Measurements from ENCODE around the gene ACY1.

ACY1 gene

GRCh38 chr3:51982838-51983577, at the start of gene ACY1:
ACY1 (plus strand) TSS chr3:51983535; CDS start chr3:51984065, 530 bp downstream.
- FAIRE-seq = no peak

DNA sequence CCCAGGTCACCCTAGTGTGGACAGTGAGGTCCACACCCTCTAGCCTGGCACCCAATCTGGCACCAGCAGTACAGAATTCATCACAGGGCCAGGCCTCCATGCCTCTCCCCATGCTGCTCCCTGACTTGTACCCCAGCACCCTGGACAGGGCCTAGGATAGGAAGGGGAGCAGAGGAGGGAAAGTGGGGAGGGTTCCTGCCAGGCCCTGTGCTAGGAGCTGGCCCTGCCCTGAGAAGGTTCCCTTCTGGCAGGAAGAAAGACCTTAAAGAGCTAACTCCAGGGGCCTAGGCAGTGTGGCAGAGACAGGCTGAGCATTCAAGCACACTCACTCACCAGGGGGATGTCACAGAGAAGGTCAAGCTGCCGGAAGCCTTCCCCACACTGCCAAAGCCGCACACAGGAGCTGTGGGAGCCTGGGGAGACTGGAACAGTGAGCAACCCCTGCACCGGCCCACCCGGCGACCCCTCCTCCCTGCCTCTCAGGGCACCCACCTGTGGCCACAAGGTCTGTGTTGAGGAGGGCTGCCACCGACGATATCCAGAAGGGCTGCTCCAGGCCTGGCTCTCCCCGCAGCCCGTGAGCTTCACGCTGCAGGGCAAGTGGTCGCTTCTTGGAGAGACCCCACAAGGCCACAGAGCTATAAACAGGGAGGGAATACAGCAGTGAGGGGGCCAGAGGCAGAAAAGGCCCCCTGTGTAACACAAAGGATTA, 49.0 kb upstream of the ACY1 start:
- FAIRE-seq = no peak

DNA sequence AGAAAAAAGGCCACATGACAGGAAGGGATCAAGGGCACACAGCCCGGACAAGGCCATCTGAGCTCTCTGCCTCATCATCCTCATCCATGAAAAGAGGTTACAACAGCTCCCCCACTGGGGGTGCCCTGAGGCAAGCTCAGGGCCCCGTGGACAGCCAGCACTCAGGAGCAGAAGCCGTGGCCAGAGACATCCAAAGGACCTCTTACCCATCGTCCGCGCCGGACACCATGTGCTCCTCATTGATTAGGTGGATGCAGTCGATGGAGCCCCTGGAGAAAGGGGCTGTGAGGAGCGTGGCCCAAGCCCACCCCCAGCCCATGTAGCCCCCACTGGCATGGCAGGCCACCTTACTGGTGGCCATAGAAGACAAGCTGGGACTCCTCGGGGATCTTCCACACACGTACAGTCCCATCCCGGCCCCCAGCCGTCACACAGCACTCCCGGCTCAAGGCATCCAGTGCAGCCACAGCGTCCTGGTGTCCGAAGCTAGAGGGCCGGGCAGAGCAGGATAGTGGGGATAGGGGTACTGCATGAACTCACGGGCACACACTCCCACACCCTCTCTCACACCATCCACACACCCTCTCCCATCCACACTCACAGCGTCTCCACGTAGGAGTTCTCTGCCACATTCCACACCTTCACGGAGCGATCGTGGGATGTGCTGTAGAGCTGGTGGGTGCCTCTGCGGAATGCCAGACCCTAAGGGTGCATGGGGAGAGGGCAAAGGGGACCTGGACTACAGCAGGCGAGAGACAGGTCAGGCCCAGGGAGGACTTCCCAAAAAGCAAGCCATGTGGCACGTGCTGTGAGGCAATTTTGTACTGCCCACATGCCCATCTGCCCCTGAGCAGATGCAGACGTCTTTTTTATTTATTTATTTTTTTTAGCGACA, 48.1 kb upstream of the ACY1 start:
- no peak for FAIRE-seq

DNA sequence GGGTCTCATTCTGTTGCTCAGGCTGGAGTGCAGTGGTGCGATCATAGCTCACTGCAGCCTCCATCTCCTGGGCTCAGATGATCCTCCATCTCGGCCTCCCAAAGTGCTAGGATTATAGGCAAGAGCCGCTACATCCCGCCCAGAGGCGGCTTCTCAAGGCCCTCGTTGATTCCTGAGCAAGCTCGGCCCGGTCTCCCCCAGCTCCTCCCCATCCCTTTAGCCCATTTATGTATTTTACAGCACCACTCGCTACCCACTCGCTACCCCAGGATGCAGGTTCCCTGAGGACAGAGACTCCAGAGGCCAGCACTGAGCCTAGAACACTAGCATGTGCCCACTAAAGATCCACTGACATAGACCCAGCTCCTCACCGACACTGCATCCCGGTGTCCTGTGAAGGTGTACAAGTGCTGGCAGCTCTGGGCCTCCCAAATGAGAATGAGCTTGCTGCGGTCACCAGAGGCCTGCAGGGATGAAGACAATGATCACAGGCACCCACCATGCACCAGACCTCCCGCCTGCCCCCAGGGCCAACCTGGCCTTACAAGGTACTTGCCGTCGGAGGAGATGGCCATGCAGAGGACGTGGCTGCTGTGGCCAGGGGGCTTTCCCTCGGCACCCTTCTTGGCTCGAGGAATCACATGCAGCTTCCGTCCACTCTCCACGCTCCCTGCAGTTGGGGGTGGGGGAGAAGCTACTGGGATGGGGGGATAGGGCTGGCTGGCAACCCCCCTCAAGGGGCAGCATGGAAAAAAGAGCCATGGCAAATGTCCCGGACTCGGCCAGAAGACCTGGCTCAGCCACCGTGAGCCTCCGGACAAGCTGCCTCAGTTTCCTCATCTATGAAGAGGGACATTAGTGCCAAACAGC, 47.2 kb upstream of the ACY1 start:
- FAIRE-seq = no peak

- FAIRE-seq = no peak
Observed at GRCh38 chr3:51937014-51937413, 46.3 kb upstream of the ACY1 start.

- FAIRE-seq = no peak
Observed at GRCh38 chr3:51937611-51938450, 45.5 kb upstream of the ACY1 start.

- FAIRE-seq = no peak
Observed at GRCh38 chr3:51938780-51939425, 44.4 kb upstream of the ACY1 start.

DNA sequence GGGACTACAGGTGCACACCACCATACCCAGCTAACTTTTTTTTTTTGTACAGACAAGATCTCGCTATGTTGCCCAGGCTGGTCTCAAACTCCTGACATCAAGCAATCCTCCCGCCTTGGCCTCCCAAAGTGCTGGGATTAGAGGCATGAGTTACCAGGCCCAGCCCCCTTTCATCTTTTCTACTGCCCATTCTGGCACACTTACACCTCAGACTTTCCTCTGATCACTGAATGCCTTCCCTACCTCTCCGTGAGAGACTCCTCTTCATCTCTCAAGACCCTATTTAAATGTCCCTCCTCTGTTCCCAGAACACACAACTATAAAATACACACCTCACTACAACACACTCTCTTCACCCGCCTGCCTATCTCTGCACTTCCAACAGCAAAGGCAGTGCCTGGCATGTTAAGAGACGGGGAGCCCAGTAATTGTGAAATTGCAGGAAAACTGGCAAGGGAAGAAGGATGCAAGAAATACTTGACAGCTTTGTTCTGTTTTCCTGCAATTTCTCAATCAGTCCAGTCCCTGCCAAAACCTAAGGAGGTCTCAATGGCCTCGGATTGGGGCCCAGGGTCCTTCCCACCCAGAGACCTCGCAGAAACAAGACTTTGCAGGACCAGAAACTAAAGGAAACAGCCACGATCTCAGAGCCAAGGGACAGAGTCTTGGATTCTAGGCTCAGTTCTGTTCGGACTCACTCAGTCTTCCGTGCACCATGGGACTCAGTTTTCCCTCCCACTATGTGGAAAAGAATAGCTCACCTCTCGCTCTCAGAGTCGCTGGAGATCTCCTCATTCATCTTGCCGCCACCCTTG, 42.5 kb upstream of the ACY1 start:
- FAIRE-seq = no peak

GRCh38 chr3:51941463-51941797, 41.9 kb upstream of the ACY1 start:
- no peak for FAIRE-seq

DNA sequence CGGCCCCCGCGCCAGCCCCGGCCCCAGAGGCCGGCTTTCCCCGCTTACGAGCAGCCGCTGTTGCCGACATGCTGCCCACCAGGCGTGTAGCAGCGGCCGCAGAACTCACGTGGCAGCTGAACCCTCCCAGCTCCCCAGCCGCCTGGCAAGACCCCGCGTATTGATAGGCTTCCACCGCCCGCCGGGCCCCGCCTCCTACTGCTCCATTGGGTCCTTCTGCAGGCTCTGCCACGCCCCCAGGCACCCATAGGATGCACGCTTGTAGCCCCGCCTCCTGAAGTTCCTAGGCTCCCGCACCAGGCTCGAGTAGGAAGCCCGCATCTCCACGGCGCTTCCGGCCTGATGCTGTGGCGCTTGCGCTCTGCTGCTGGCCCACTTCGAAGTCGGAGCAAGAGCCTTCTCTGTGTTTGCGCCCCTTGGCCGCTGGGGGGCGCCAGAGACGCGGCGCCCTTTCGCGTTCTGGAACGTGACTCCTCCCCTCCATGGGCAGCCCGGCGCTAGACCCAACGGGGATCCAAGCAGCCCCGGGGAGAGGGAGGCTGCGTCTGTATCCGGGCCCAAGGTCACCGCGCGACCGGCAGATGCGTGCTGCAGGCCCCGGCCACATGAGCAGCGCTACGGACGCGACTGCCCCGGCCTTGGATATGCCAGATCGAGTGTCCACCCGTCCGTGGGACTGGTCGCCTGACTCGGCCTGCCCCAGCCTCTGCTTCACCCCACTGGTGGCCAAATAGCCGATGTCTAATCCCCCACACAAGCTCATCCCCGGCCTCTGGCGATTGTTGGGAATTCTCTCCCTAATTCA, 41.3 kb upstream of the ACY1 start, which contains the start of the genes PARP3 and RRP9:
TSS of gene PARP3 (plus strand) at position 566 of the 805 bp plus-strand sequence. CDS start 993 bp downstream, outside the sequence.
TSS of gene RRP9 (minus strand) at position 107 of the 805 bp plus-strand sequence. CDS start at position 70, 37 bp downstream.
- FAIRE-seq = peak; percentile 99

- FAIRE-seq = no peak
Observed at GRCh38 chr3:51942603-51943450, 40.5 kb upstream of the ACY1 start.

GRCh38 chr3:51943451-51944391, 39.6 kb upstream of the ACY1 start:
- FAIRE-seq = no peak

DNA sequence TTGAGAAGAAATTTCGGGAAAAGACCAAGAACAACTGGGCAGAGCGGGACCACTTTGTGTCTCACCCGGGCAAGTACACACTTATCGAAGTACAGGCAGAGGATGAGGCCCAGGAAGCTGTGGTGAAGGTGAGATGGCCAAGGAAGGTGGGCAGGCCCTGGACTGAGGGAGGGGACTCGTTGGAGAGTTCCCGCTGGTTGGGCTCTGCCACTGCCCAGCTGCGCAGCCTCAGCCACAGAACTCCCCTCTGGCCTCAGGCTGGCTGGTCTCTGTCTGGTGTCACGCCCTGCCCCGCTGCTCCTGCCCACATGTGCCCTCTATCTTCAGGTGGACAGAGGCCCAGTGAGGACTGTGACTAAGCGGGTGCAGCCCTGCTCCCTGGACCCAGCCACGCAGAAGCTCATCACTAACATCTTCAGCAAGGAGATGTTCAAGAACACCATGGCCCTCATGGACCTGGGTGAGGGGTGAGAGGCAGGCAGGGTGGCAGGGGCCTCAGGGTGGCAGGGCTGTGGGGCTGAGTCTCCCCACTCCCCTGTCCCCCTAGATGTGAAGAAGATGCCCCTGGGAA, 38.8 kb upstream of the ACY1 start:
- FAIRE-seq = no peak

- FAIRE-seq = no peak
Observed at GRCh38 chr3:51945031-51945840, 38.1 kb upstream of the ACY1 start.
